Subcutaneous abdominal adipose tissue (tissue), 5 donors: ENCODE measurements around the gene AQP6.

Experiments used
- H3K27ac ChIP-seq: one replicate; pipeline ENCODE4 v1.7.0; 2013; ENCODE audit warnings: low read depth, mild to moderate bottlenecking, inconsistent platforms, low read length, moderate library complexity
- H3K27me3 ChIP-seq, 5 donors: one replicate each; pipeline ENCODE4 v1.7.0; 2013; ENCODE audit warnings: low read length in 5 of 5, inconsistent platforms in 1 of 5; ENCODE audit not compliant: control insufficient read depth in 5 of 5, insufficient read depth in 4 of 5
- H3K36me3 ChIP-seq, 5 donors: one replicate each; pipeline ENCODE4 v1.7.0; 2013; ENCODE audit warnings: low read length in 5 of 5; ENCODE audit not compliant: control insufficient read depth in 5 of 5, insufficient read depth in 5 of 5
- H3K4me1 ChIP-seq, 5 donors: one replicate each; pipeline ENCODE4 v1.7.0; 2013; ENCODE audit warnings: low read length in 5 of 5, mild to moderate bottlenecking in 3 of 5, moderate library complexity in 1 of 5; ENCODE audit not compliant: control insufficient read depth in 5 of 5, insufficient read depth in 5 of 5
- H3K4me3 ChIP-seq, 5 donors: one replicate each; pipeline ENCODE4 v1.7.0; 2013; ENCODE audit warnings: low read length in 5 of 5, low read depth in 1 of 5
- H3K9ac ChIP-seq, 5 donors: one replicate each; pipeline ENCODE4 v1.7.0; 2013; ENCODE audit warnings: low read length in 5 of 5, mild to moderate bottlenecking in 4 of 5, moderate library complexity in 3 of 5
- H3K9me3 ChIP-seq, 5 donors: one replicate each; pipeline ENCODE4 v1.7.0; 2013; ENCODE audit warnings: low read length in 5 of 5; ENCODE audit not compliant: control insufficient read depth in 5 of 5
- donor health status: healthy.
- donor health status: healthy.
- donor health status: healthy.
- donor health status: healthy.
- donor health status: healthy.

The AQP6 gene

DNA sequence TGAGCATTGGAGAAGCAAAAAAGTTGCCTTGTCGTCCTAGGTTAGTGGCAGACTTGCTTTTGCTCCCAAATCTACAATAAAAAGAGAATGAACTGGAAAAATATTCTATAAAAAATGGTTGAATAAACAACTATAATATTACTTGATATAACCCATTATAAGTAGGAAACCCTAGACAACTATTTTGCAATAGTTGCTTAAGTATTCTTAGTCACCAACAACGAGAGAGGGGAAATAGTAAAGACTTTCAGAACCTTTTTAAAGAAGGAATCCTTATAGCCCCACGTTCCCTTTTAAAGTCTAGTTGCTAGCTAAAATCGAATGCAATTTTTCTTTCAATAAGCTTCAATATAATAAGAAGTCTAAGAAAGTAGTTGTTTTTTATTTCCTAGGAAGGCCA is 17.5 kb downstream of the AQP6 start:
- Histone ChIP-seq H3K27me3 (no peaks in the 10 kb centered on the region), H3K4me3 (no peak overlapping the region), H3K9me3 (no peaks in the 10 kb centered on the region), H3K4me1 (no peaks in the 10 kb centered on the region), H3K27ac (no peak overlapping the region), H3K9ac (no peak overlapping the region), H3K36me3 (peaks cover 4 to 28% (median 6%) of the 10 kb centered on the region in 5 donors)

DNA sequence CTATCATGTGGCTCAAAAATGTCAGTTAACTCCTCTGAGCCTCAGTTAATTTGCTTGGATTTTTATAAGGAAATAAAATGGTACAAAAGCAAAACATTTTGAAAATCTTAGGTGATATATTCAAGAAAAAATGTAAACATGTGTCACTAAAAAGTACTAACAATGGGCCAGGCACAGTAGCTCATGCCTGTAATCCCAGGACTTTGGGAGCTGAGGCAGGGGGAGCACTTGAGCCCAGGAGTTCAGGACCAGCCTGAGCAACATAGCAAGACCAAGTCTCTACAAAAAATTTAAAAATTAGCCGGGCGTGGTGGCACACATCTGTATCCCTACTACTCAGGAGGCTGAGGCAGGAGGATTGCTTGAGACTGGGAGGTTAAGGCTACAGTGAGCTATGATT is 25.7 kb downstream of the AQP6 start:
- Histone ChIP-seq H3K4me3 (no peak overlapping the region), H3K36me3 (peaks cover 0 to 40% (median 8%) of the 10 kb centered on the region in 5 donors)

GRCh38 chr12:50003595-50003994 is 30.8 kb downstream of the AQP6 start:
- Histone ChIP-seq H3K9me3 (no peaks in the 10 kb centered on the region), H3K4me1 (peaks cover 0 to 5% (median 0%) of the 10 kb centered on the region in 5 donors), H3K4me3 (no peak overlapping the region), H3K27me3 (no peaks in the 10 kb centered on the region), H3K36me3 (peaks cover 0 to 17% (median 5%) of the 10 kb centered on the region in 5 donors), H3K9ac (no peak overlapping the region), H3K27ac (no peak overlapping the region)

More for the DNA sequence above, 25.7 kb downstream of the AQP6 start:
- Histone ChIP-seq H3K27me3 (no peaks in the 10 kb centered on the region), H3K27ac (no peak overlapping the region), H3K4me1 (no peaks in the 10 kb centered on the region), H3K9me3 (no peaks in the 10 kb centered on the region), H3K9ac (no peak overlapping the region)

GRCh38 chr12:50004696-50005095 is 31.9 kb downstream of the AQP6 start:
- Histone ChIP-seq H3K4me1 (peaks cover 0 to 5% (median 0%) of the 10 kb centered on the region in 5 donors), H3K9ac (peak overlapping the region in 1 of 5 donors; percentile 46), H3K27me3 (no peaks in the 10 kb centered on the region), H3K9me3 (no peaks in the 10 kb centered on the region), H3K36me3 (peaks cover 0 to 11% (median 4%) of the 10 kb centered on the region in 5 donors), H3K4me3 (no peak overlapping the region), H3K27ac (no peak overlapping the region)

DNA sequence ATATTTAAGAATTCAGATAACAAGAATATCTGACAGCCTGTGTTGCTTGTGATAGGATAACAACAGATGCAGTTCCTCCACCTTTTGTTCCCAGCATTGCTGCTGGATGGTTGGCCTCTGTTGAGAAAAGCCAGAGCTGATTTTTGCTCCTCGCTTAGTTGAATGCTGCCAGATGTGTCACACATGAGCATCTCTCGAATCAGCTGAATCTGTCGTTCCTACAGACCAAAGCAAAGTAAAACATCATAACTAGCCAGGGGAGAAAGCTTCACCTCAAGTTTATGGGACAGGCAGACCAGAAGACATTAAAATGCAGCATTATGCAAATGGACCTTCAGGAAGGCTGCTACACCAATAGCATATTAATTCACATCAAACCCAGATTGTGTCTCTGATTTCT is 32.4 kb downstream of the AQP6 start:
- Histone ChIP-seq H3K9me3 (no peaks in the 10 kb centered on the region), H3K9ac (peak overlapping the region in 1 of 5 donors; percentile 6), H3K4me3 (no peak overlapping the region), H3K27me3 (no peaks in the 10 kb centered on the region), H3K4me1 (peaks cover 0 to 5% (median 0%) of the 10 kb centered on the region in 5 donors), H3K36me3 (peaks cover 0 to 11% (median 4%) of the 10 kb centered on the region in 5 donors), H3K27ac (no peak overlapping the region)

DNA sequence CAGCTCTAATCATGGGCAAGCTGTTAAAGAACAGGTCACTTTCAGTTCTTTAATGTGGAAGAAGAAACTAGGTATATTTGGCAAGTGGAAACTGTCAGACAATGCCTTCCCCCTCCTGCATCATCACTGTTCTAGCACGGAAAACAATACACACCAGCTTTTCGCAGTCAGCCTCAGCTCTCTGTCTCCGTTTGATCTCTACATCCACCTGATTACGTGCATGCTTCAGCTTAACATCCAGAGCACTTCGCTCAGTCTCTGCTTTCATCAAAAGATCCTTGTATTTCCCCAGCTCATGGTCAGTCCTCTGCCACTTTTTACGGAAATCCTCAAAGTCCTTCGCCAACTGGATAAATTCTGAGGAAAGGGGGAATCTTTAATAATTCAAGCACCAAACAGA is 33.5 kb downstream of the AQP6 start:
- Histone ChIP-seq H3K4me3 (no peak overlapping the region), H3K4me1 (peaks cover 0 to 5% (median 0%) of the 10 kb centered on the region in 5 donors), H3K27me3 (no peaks in the 10 kb centered on the region), H3K9ac (no peak overlapping the region), H3K9me3 (no peaks in the 10 kb centered on the region), H3K27ac (no peak overlapping the region), H3K36me3 (peaks cover 0 to 7% (median 4%) of the 10 kb centered on the region in 5 donors)

DNA sequence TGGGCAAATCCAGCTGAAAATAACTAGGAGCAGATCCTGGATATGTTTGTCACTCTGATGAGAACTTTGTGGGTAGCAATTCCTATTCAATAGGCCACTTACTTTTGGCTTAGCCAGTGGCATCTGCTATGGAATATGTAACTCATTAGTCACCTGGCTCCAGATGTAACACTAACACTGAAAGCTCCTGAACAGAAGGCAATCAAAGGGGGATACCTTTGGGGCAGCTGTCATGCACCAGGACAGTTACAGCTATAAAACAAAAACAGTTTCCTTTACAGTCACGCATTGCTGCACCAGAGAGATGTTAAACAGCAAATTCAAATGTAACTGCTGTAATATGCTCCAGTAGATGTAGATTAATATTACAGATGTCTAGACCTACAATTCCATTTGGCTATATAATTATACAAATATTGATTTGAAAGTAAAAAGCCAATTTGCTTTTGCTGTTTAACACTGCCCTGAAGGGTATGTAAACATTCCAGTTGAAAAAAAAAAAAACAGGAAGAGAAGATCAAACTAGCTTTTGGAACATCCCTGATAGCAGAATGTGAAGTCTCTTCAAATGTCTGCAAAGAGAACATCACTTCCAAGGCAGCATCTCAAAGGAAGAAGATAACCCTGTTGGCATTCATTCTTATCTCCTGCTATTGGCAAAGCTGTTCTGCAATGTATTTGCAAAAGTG is 34.2 kb downstream of the AQP6 start:
- no peak overlapping the region for H3K4me3 ChIP-seq
- peaks cover 0 to 5% (median 0%) of the 10 kb centered on the region in 5 donors for H3K4me1 ChIP-seq
- H3K9ac ChIP-seq: peak overlapping the region in 1 of 5 donors; percentile 24
- no peaks in the 10 kb centered on the region for H3K9me3 ChIP-seq
- H3K36me3 ChIP-seq: peaks cover 0 to 7% (median 4%) of the 10 kb centered on the region in 5 donors
- no peaks in the 10 kb centered on the region for H3K27me3 ChIP-seq
- no peak overlapping the region for H3K27ac ChIP-seq

DNA sequence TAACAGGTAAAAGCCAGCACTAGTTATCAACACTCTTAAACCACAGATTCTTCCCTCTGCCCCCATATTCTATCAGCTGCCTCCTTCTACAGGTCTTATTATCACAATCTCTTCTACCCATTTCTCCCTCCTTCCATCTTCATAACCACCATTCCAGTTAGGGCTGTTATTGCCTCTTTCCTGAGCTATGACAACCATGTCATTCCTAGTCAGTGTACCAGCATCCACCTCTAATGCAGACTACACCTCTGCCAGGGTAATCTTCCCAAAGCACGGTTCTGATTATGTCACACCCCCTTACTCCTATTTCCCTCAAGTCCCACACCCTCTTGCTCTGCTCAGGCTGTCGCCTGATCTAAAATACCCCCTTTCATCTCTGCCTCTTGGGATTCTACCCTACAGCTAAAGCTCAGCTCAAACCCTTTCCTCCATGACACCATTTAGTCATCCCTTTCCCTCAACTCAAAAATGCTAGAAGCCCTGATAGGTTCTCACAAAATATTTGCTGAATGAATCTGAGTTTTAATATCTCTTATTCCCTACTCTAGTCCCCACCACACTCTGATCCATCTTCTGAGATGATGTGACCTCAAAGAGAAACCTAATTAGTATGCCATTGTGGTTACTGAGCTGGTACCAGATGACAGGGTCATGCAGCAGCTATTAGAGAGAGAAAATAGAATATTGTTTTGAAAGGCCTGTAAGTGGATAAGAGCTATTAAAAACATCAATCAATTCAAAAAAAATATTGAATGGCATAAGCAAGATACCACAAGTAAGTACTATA is 40.8 kb downstream of the AQP6 start:
- Histone ChIP-seq H3K27ac (no peak overlapping the region), H3K36me3 (peaks cover 0 to 2% (median 0%) of the 10 kb centered on the region in 5 donors), H3K9me3 (no peaks in the 10 kb centered on the region), H3K9ac (no peak overlapping the region), H3K4me1 (peaks cover 0 to 18% (median 9%) of the 10 kb centered on the region in 5 donors), H3K27me3 (no peaks in the 10 kb centered on the region), H3K4me3 (no peak overlapping the region)

- Histone ChIP-seq H3K36me3 (peaks cover 0 to 2% (median 0%) of the 10 kb centered on the region in 5 donors), H3K27me3 (no peaks in the 10 kb centered on the region), H3K9ac (no peak overlapping the region), H3K9me3 (no peaks in the 10 kb centered on the region), H3K4me1 (peaks cover 0 to 18% (median 9%) of the 10 kb centered on the region in 5 donors), H3K27ac (no peak overlapping the region), H3K4me3 (no peak overlapping the region)
These were observed 41.6 kb downstream of the AQP6 start for GRCh38 chr12:50014342-50014741.
